ENCODE data around the gene JMJD8.

DNA sequence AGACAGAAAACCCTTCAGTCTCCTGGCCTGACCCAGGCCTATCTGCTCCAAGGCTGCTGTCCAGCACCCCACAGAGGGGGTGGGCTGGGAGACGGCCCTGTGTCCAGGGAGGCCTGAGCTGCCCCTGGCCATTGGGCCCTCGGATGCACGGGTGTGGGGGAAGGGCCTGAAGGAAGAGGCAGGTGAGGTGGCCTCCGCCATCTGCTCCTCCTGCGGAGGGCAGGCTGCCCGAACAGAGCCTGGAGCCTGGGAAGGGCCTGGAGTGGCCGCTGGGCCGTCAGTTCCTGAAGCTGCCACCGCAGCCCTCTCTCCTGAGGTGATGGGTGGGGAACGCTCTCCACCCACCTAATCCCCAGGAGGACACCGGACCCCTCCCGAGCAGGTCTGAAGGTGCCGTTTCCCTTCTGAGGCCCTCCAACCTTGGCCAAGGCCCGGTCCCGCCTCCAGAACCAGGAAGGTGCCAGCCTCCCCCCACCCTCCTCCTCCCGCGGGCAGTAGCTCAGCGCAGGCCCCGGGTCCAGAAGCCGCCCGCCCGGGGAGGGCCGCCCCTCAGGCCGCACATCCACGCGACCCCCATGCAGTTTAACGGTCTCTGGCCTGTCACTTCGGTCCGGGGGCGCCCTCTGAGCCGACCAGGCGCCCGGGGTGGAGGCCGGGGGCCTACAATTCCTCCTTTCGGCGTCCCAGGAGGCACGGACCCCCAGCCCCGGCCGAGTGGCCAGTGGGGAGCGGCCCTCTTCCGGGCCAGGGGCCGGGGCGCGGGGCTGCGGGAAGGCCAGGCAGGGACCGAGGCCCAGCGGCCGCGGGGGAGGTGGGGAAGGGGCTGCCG, 20.6 kb upstream of the JMJD8 start:
- TF ChIP-seq, protein P1, sequence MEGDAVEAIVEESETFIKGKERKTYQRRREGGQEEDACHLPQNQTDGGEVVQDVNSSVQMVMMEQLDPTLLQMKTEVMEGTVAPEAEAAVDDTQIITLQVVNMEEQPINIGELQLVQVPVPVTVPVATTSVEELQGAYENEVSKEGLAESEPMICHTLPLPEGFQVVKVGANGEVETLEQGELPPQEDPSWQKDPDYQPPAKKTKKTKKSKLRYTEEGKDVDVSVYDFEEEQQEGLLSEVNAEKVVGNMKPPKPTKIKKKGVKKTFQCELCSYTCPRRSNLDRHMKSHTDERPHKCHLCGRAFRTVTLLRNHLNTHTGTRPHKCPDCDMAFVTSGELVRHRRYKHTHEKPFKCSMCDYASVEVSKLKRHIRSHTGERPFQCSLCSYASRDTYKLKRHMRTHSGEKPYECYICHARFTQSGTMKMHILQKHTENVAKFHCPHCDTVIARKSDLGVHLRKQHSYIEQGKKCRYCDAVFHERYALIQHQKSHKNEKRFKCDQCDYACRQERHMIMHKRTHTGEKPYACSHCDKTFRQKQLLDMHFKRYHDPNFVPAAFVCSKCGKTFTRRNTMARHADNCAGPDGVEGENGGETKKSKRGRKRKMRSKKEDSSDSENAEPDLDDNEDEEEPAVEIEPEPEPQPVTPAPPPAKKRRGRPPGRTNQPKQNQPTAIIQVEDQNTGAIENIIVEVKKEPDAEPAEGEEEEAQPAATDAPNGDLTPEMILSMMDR (IDR thresholded peaks at IDR 0.05), result no peak
- no peak for TF ChIP-seq POLR2A (IDR thresholded peaks at IDR 0.05)

Data from lower leg skin (tissue), 3 donors.